Hepatocyte (in vitro differentiated cells): ENCODE results near the gene GJB3. TPM values are rescaled to one million over a fixed set of nuclear protein-coding genes. Genes with fewer than 3 reads are reported as not detected.
"Not testable (repeated sequence)": the region's sequence is repeated elsewhere in the genome, so short reads cannot be mapped to it uniquely, and the experiment has no call there.

Experiments used
- DNase-seq: peaks from one replicate; pipeline ENCODE4 v3.0.0-alpha.2; 2016; ENCODE audit warnings: low spot score
- H2AFZ ChIP-seq: fragments of 200-600 bp; sonication (generic); 2 replicates; pipeline ENCODE4 v1.6.0; 2016; ENCODE audit warnings: antibody characterized with exemption, mild to moderate bottlenecking
- H3K27ac ChIP-seq: fragments of 200-600 bp; sonication (generic); 2 replicates; pipeline ENCODE4 v1.5.1; 2016; ENCODE audit warnings: mild to moderate bottlenecking
- H3K27me3 ChIP-seq: fragments of 200-600 bp; sonication (generic); 2 replicates; pipeline ENCODE4 v1.6.1; 2016
- H3K36me3 ChIP-seq: fragments of 200-600 bp; sonication (generic); replicated peaks from 2 replicates; pipeline ENCODE4 v1.5.1; 2016; ENCODE audit warnings: low read depth; ENCODE audit not compliant: insufficient read depth
- H3K4me1 ChIP-seq: fragments of 200-600 bp; sonication (generic); 2 replicates; pipeline ENCODE4 v1.5.1; 2016; ENCODE audit warnings: mild to moderate bottlenecking, moderate library complexity; ENCODE audit not compliant: insufficient read depth
- H3K4me2 ChIP-seq: fragments of 200-600 bp; sonication (generic); 2 replicates; pipeline ENCODE4 v1.6.0; 2016
- H3K4me3 ChIP-seq: fragments of 200-600 bp; sonication (generic); 2 replicates; pipeline ENCODE4 v1.5.1; 2016; ENCODE audit warnings: mild to moderate bottlenecking
- H3K79me2 ChIP-seq: fragments of 200-600 bp; sonication (generic); 2 replicates; pipeline ENCODE4 v1.6.0; 2017; ENCODE audit warnings: mild to moderate bottlenecking
- H3K9me2 ChIP-seq: fragments of 200-600 bp; sonication (generic); replicated peaks from 2 replicates; pipeline ENCODE4 v1.6.0; 2017; ENCODE audit warnings: mild to moderate bottlenecking; ENCODE audit not compliant: insufficient read depth
- H3K9me3 ChIP-seq: fragments of 200-600 bp; sonication (generic); 2 replicates; pipeline ENCODE4 v1.5.1; 2016; ENCODE audit warnings: low read depth, mild to moderate bottlenecking
- H4K20me1 ChIP-seq: fragments of 200-600 bp; sonication (generic); 2 replicates; pipeline ENCODE4 v1.6.0; 2016; ENCODE audit warnings: mild to moderate bottlenecking; ENCODE audit not compliant: insufficient read depth, poor library complexity, severe bottlenecking
- EZH2 ChIP-seq: fragments of 200-600 bp; sonication (generic); IDR thresholded peaks from 2 replicates; pipeline ENCODE4 v1.6.1; 2016; ENCODE audit warnings: antibody characterized with exemption, mild to moderate bottlenecking, borderline replicate concordance
- EZH2phosphoT487 ChIP-seq: fragments of 200-600 bp; sonication (generic); IDR thresholded peaks from one replicate; pipeline ENCODE4 v1.6.1; 2018; ENCODE audit warnings: antibody characterized with exemption, mild to moderate bottlenecking, low read depth, moderate library complexity; ENCODE audit not compliant: unreplicated experiment, severe bottlenecking
- WGBS: methylation state at CpG from one replicate; pipeline ENCODE4 v1.1.6; 2016; ENCODE audit warnings: low lambda C conversion rate; ENCODE audit errors: missing lambda C conversion rate; 5-methylcytosine and 5-hydroxymethylcytosine counted together
- polyA plus RNA-seq: library from polyadenylated mRNA; unstranded; fragments of >200 nt; fragmentation: Nextera tagmentation; extraction: Ambion mirVana; gene quantifications from 2 replicates; pipeline ENCODE4 v1.2.1, GENCODE V29; 2016
- total RNA-seq: library from RNA; depleted of rRNA; stranded (reverse); fragments of >200 nt; gene quantifications from 2 replicates; pipeline ENCODE4 v1.2.3, GENCODE V29; 2014
- TF ChIP-seq, protein P1 (sequence below): fragments of 200-600 bp; sonication (generic); IDR thresholded peaks from 2 replicates; pipeline ENCODE4 v1.5.1; 2016; ENCODE audit warnings: antibody characterized with exemption, mild to moderate bottlenecking; ENCODE audit not compliant: poor library complexity

The GJB3 gene
- total and polyA plus RNA-seq, 2 experiments from 2014 or later = 2.0 to 3.2 TPM

GRCh38 chr1:34816332-34816731 is 35.3 kb downstream of the GJB3 start:
- H3K4me2 ChIP-seq = no peak overlapping the region

GRCh38 chr1:34816778-34817177 is 35.8 kb downstream of the GJB3 start:
- no peaks in the 10 kb centered on the region for H3K9me3 ChIP-seq
- no peak overlapping the region for H3K27ac ChIP-seq
- DNase-seq = no peak
- no peak overlapping the region for H2AFZ ChIP-seq
- H3K27me3 ChIP-seq = no peaks in the 10 kb centered on the region
- TF ChIP-seq EZH2 (no peak), EZH2phosphoT487 (no peak)
- TF ChIP-seq, protein P1, sequence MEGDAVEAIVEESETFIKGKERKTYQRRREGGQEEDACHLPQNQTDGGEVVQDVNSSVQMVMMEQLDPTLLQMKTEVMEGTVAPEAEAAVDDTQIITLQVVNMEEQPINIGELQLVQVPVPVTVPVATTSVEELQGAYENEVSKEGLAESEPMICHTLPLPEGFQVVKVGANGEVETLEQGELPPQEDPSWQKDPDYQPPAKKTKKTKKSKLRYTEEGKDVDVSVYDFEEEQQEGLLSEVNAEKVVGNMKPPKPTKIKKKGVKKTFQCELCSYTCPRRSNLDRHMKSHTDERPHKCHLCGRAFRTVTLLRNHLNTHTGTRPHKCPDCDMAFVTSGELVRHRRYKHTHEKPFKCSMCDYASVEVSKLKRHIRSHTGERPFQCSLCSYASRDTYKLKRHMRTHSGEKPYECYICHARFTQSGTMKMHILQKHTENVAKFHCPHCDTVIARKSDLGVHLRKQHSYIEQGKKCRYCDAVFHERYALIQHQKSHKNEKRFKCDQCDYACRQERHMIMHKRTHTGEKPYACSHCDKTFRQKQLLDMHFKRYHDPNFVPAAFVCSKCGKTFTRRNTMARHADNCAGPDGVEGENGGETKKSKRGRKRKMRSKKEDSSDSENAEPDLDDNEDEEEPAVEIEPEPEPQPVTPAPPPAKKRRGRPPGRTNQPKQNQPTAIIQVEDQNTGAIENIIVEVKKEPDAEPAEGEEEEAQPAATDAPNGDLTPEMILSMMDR = no peak
- H3K4me2 ChIP-seq = no peak overlapping the region
- no peaks in the 10 kb centered on the region for H3K79me2 ChIP-seq
- 76% methylated on average over 3 of the region's 3 CpGs for whole genome bisulfite sequencing
- H3K9me2 ChIP-seq = no peaks in the 10 kb centered on the region
- H4K20me1 ChIP-seq = no peaks in the 10 kb centered on the region
- peaks cover 4% of the 10 kb centered on the region for H3K4me1 ChIP-seq
- no peak overlapping the region for H3K4me3 ChIP-seq
- H3K36me3 ChIP-seq = no peaks in the 10 kb centered on the region

More at GRCh38 chr1:34816332-34816731, 35.3 kb downstream of the GJB3 start:
- TF ChIP-seq EZH2phosphoT487 = no peak
- TF ChIP-seq EZH2 = no peak
- TF ChIP-seq, protein P1 = no peak
- H4K20me1 ChIP-seq = no peaks in the 10 kb centered on the region
- H3K4me1 ChIP-seq = peaks cover 4% of the 10 kb centered on the region
- no peaks in the 10 kb centered on the region for H3K79me2 ChIP-seq
- H3K27me3 ChIP-seq = no peaks in the 10 kb centered on the region
- no peak overlapping the region for H2AFZ ChIP-seq
- H3K36me3 ChIP-seq = no peaks in the 10 kb centered on the region
- DNase-seq = no peak
- H3K9me3 ChIP-seq = no peaks in the 10 kb centered on the region
- H3K9me2 ChIP-seq = no peaks in the 10 kb centered on the region
- H3K27ac ChIP-seq = no peak overlapping the region
- H3K4me3 ChIP-seq = no peak overlapping the region

- not testable (repeated sequence) for H3K27me3 ChIP-seq, H4K20me1 ChIP-seq, H3K79me2 ChIP-seq, H3K4me2 ChIP-seq, H3K36me3 ChIP-seq, H3K9me3 ChIP-seq, H3K27ac ChIP-seq, H2AFZ ChIP-seq, H3K4me3 ChIP-seq, H3K9me2 ChIP-seq, DNase-seq, H3K4me1 ChIP-seq
- 94% methylated on average over 2 of the region's 2 CpGs for WGBS
Measured at GRCh38 chr1:34818862-34819261, 37.8 kb downstream of the GJB3 start.

- Histone ChIP-seq H2AFZ (no peak overlapping the region), H3K9me2 (no peaks in the 10 kb centered on the region), H3K27ac (no peak overlapping the region), H3K79me2 (no peaks in the 10 kb centered on the region), H3K4me2 (no peak overlapping the region), H3K9me3 (no peaks in the 10 kb centered on the region), H3K27me3 (no peaks in the 10 kb centered on the region), H3K4me1 (peaks cover 15% of the 10 kb centered on the region), H4K20me1 (no peaks in the 10 kb centered on the region), H3K36me3 (no peaks in the 10 kb centered on the region), H3K4me3 (no peak overlapping the region)
- DNase-seq = no peak
- WGBS = 94% methylated on average over 3 of the region's 3 CpGs
- TF ChIP-seq EZH2phosphoT487 (no peak), EZH2 (no peak)
- TF ChIP-seq, protein P1 = no peak
Measured at GRCh38 chr1:34822202-34822601, 41.2 kb downstream of the GJB3 start.
